ENCODE results near the gene PDGFA. TPM values are rescaled to one million over a fixed set of nuclear protein-coding genes. Genes with fewer than 3 reads are reported as not detected.

Gene PDGFA
- total RNA-seq, 4 donors from 2014 or later: 5.1 to 13.5 (median 8.5) TPM

- no peak overlapping the region for H3K27ac ChIP-seq
- no peaks in the 10 kb centered on the region for H3K36me3 ChIP-seq
- H3K4me3 ChIP-seq: no peak overlapping the region
- DNase-seq: no peak
- TF ChIP-seq CTCF (IDR thresholded peaks at IDR 0.05) (no peak), POLR2A (IDR thresholded peaks at IDR 0.05) (no peak)
- H3K27me3 ChIP-seq: peaks cover 0 to 14% (median 0%) of the 10 kb centered on the region in 4 donors
- WGBS, 2 donors: 73 to 80% methylated on average over 2 to 15 of the region's 23 CpGs
- peaks cover 6 to 14% (median 11%) of the 10 kb centered on the region in 3 donors for H3K4me1 ChIP-seq
- intact Hi-C loops (cut with DNase I): no loop called here
- H3K9me3 ChIP-seq: peaks cover 0 to 5% (median 0%) of the 10 kb centered on the region in 3 donors
These were observed 44.8 kb downstream of the PDGFA start for GRCh38 chr7:474605-475424.

- no peak for DNase-seq
- intact Hi-C loops (cut with DNase I): no loop called here
- 82 to 89% methylated on average over 11 to 14 of the region's 14 CpGs for WGBS, 2 donors
These were observed 45.6 kb downstream of the PDGFA start for GRCh38 chr7:473870-474604.

GRCh38 chr7:473211-473734, 46.4 kb downstream of the PDGFA start:
- no peak overlapping the region for H3K27ac ChIP-seq
- intact Hi-C loops (cut with DNase I): no loop called here
- H3K9me3 ChIP-seq: peaks cover 0 to 5% (median 0%) of the 10 kb centered on the region in 3 donors
- TF ChIP-seq CTCF (IDR thresholded peaks at IDR 0.05) (no peak), POLR2A (IDR thresholded peaks at IDR 0.05) (no peak)
- peaks cover 6 to 25% (median 11%) of the 10 kb centered on the region in 3 donors for H3K4me1 ChIP-seq
- no peaks in the 10 kb centered on the region for H3K36me3 ChIP-seq
- no peak overlapping the region for H3K4me3 ChIP-seq
- peaks cover 0 to 9% (median 0%) of the 10 kb centered on the region in 4 donors for H3K27me3 ChIP-seq
- DNase-seq: no peak
- 50 to 62% methylated on average over 2 to 5 of the region's 18 CpGs for WGBS, 2 donors

More at GRCh38 chr7:473870-474604, 45.6 kb downstream of the PDGFA start:
- no peak overlapping the region for H3K4me3 ChIP-seq
- peaks cover 0 to 5% (median 0%) of the 10 kb centered on the region in 3 donors for H3K9me3 ChIP-seq
- no peaks in the 10 kb centered on the region for H3K36me3 ChIP-seq
- H3K27ac ChIP-seq: no peak overlapping the region
- H3K27me3 ChIP-seq: peaks cover 0 to 9% (median 0%) of the 10 kb centered on the region in 4 donors
- H3K4me1 ChIP-seq: peaks cover 6 to 20% (median 11%) of the 10 kb centered on the region in 3 donors
- no peak for TF ChIP-seq CTCF (IDR thresholded peaks at IDR 0.05)
- no peak for TF ChIP-seq POLR2A (IDR thresholded peaks at IDR 0.05)

GRCh38 chr7:472640-472957, 47.0 kb downstream of the PDGFA start:
- no peak overlapping the region for H3K4me3 ChIP-seq
- H3K27ac ChIP-seq: peak overlapping the region in 3 of 4 donors; percentile 66 to 81 (median 67)
- DNase-seq: no peak
- WGBS, 2 donors: 83 to 89% methylated on average over 4 of the region's 4 CpGs
- H3K27me3 ChIP-seq: peaks cover 0 to 9% (median 0%) of the 10 kb centered on the region in 4 donors
- TF ChIP-seq POLR2A (IDR thresholded peaks at IDR 0.05) (no peak), CTCF (IDR thresholded peaks at IDR 0.05) (no peak)
- H3K4me1 ChIP-seq: peaks cover 6 to 25% (median 11%) of the 10 kb centered on the region in 3 donors
- intact Hi-C loops (cut with DNase I): no loop called here
- peaks cover 0 to 5% (median 0%) of the 10 kb centered on the region in 3 donors for H3K9me3 ChIP-seq
- H3K36me3 ChIP-seq: no peaks in the 10 kb centered on the region

All from esophagus squamous epithelium (tissue), 5 donors.